GM20000 (cell line): ENCODE measurements around the gene LPCAT3.

ENCODE experiments used
- DNase-seq: peaks from one replicate; pipeline ENCODE4 v3.0.0; 2012; ENCODE audit warnings: low spot score
- CTCF ChIP-seq: IDR thresholded peaks from 2 replicates; pipeline ENCODE4 v1.5.1; 2012; ENCODE audit warnings: mild to moderate bottlenecking, control low read depth; ENCODE audit errors: extremely low read depth, missing control alignments

LPCAT3 gene

GRCh38 chr12:6958609-6959057 is 59.6 kb downstream of the LPCAT3 start:
- TF ChIP-seq CTCF: no peak
- DNase-seq: no peak

DNA sequence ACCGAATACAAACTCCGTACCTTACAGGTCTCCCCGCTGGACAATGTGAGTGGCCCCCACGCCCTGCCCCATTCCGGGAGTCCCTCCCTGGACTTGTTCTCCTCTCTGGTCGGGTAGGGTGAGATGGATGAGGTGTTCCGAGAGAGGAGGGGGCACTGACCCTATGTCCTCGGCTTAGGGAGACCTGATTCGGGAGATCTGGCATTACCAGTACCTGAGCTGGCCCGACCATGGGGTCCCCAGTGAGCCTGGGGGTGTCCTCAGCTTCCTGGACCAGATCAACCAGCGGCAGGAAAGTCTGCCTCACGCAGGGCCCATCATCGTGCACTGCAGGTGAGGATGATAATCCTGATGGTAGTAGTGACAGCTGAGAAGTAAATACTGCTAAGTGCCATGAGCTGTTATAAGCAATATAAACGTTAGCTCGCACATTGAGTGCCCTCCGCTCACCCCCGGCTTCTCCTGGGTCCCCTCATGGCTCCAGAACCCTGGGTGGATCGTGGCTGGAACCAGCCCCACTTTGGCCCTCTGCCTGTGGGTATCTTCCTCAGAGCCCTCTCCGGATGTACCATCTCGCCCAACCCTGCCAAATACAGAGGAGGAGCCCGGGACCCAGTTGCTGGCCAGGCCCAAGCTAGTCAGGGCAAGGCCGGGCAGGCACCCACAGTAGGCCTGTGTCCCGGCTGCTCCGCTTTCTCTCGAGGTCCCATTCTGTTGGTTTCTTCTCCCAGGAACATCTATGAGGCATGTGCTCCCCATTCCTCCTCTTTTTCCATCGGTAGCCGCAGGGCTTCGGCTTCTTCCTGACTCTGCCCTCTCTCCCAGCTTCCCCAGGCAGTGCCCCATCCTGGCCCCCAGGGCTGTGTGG is 60.3 kb downstream of the LPCAT3 start:
- DNase-seq: no peak
- no peak for TF ChIP-seq CTCF

GRCh38 chr12:6957151-6957701 is 61.0 kb downstream of the LPCAT3 start:
- no peak for TF ChIP-seq CTCF
- DNase-seq: no peak

DNA sequence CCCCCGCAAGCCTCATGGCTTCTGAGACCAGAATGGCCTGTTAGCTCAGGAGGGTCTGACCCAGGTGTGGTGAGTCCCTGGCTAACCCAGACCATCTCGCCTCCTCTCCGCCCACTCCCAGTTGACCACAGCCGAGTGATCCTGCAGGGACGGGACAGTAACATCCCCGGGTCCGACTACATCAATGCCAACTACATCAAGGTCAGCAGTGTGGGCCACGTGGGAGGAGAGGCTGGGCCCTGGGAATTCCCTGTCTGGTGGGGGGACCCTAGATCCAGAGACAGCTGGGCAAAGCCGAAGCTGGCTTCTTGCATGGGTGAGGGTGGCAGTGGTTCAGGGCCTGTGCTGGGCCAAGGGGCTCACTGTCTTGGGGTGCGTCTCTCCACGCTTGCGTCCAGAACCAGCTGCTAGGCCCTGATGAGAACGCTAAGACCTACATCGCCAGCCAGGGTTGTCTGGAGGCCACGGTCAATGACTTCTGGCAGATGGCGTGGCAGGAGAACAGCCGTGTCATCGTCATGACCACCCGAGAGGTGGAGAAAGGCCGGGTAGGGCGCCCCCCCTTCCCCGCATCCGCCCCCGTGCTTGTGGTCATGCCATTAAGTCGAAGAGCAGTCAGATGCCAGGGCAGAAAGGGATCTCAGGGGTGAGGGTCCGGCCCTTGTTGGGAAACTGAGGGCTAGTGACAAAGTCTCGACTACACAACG is 62.1 kb downstream of the LPCAT3 start:
- DNase-seq: no peak
- TF ChIP-seq CTCF: no peak

DNA sequence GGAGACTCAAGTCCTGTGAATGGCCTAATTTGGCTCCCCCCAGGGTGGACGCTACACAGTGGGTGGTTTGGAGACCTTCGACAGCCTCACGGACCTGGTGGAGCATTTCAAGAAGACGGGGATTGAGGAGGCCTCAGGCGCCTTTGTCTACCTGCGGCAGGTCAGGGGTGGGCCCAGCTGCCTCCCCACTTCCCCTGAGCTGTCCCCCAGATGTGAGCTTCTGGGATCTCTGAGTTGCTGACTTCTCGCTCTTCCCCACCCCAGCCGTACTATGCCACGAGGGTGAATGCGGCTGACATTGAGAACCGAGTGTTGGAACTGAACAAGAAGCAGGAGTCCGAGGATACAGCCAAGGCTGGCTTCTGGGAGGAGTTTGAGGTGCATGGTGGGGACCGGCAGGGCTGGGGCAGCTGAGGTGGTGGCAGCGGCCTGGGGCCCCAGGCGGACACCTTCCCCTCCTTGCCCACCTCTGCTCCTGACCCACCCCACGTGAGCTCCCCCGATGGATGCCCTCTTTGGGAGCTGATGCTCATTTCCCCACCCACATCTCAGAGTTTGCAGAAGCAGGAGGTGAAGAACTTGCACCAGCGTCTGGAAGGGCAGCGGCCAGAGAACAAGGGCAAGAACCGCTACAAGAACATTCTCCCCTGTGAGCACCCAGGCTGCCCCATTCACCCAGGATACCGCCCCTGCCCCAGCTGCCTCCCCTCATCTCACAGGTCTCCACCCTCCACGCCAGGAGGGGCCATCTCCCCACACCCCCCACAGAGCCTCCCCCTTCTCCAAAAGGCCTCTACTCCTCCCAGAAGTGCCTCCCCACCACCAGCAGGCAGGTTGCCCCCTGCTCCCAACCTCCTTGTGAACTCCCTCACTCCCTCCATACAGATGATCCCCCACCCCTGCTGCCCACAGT is 62.9 kb downstream of the LPCAT3 start:
- TF ChIP-seq CTCF: no peak

DNA sequence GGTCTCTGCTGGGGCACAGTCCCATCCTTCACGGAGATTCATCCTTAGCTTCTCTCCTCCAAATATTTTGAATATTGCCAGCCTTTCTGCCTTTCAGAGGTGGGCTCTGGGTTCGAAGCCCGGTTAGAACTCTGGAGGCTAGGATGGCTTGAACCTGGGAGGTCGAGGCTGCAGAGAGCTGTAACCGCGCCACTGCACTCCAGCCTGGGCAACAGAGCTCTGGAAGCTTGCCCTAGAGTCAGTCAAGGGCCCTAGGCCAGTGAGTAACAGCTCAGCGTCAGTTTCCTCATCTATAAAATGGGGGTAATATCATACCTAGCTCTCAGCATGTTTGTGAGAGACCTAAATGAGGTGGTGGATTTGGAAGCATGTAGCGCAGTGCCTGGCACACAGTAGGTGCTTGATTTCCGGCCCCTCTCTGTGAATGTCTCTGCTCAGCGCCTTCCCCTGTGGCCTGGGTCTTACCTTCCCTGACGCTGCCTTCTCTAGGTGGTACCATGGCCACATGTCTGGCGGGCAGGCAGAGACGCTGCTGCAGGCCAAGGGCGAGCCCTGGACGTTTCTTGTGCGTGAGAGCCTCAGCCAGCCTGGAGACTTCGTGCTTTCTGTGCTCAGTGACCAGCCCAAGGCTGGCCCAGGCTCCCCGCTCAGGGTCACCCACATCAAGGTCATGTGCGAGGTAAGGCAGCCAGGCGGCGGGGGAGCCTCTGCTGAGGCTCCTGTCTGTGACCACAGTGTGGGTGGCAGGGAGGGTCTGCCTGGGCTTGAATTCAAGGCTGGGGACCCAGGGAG is 63.8 kb downstream of the LPCAT3 start:
- no peak for DNase-seq
- no peak for TF ChIP-seq CTCF

More for the DNA sequence above, 62.9 kb downstream of the LPCAT3 start:
- DNase-seq: no peak
